Sigmoid colon (tissue), 7 donors: ENCODE data around the gene CROCC. TPM values are rescaled to one million over a fixed set of nuclear protein-coding genes. Genes with fewer than 3 reads are reported as not detected.
A peak's percentile ranks its signal among the peaks of the same experiment; 100 is the strongest.
"Not testable (repeated sequence)": the region's sequence is repeated elsewhere in the genome, so short reads cannot be mapped to it uniquely, and the experiment has no call there.

ENCODE experiments used
- DNase-seq: peaks from one replicate; pipeline ENCODE4 v3.0.0-alpha.2; 2019
- H3K27ac ChIP-seq, 4 donors: fragments of 200-600 bp; sonication (generic); one replicate each; pipeline ENCODE4 v1.5.1; 2016 to 2019; ENCODE audit warnings: mild to moderate bottlenecking in 1 of 4
- H3K27me3 ChIP-seq, 3 donors: fragments of 200-600 bp; sonication (generic); one replicate each; pipeline ENCODE4 v1.5.1; 2019; ENCODE audit warnings: mild to moderate bottlenecking in 1 of 3
- H3K36me3 ChIP-seq, 4 donors: fragments of 200-600 bp; sonication (generic); one replicate each; pipeline ENCODE4 v1.5.1; 2016 to 2019
- H3K4me1 ChIP-seq, 4 donors: fragments of 200-600 bp; sonication (generic); one replicate each; pipeline ENCODE4 v1.5.1; 2017 to 2019
- H3K4me3 ChIP-seq, 4 donors: fragments of 200-600 bp; sonication (generic); one replicate each; pipeline ENCODE4 v1.5.1; 2017 to 2019; ENCODE audit warnings: mild to moderate bottlenecking in 2 of 4, moderate library complexity in 1 of 4
- H3K9me3 ChIP-seq, 4 donors: fragments of 200-600 bp in 3 of 4; sonication (generic) in 3 of 4; one replicate each; pipeline versions ENCODE4 v1.5.1 to v1.6.1; 2013 to 2019
- CTCF ChIP-seq, 4 experiments: fragments of 450-650 bp in 3 of 4; fragments of 200-600 bp in 1 of 4; IDR thresholded peaks; one replicate each; pipeline ENCODE4 v1.5.1; 2016 to 2019; ENCODE audit warnings: antibody characterized with exemption in 4 of 4, mild to moderate bottlenecking in 3 of 4, moderate library complexity in 2 of 4
- EP300 ChIP-seq, 4 donors: sonication (generic); formaldehyde crosslinking; IDR thresholded peaks; one replicate each; pipeline ENCODE4 v1.6.1; 2017; ENCODE audit warnings: antibody characterized with exemption in 4 of 4
- POLR2A ChIP-seq, 2 donors: fragments of 450-650 bp; IDR thresholded peaks; one replicate each; pipeline ENCODE4 v1.6.1; 2016; ENCODE audit warnings: antibody characterized with exemption in 2 of 2, mild to moderate bottlenecking in 2 of 2, moderate library complexity in 2 of 2
- POLR2AphosphoS5 ChIP-seq, 4 donors: sonication (generic); formaldehyde crosslinking; IDR thresholded peaks; one replicate each; pipeline ENCODE4 v1.6.1; 2017; ENCODE audit warnings: antibody characterized with exemption in 4 of 4
- WGBS, 2 donors: extraction: QIAGEN DNeasy Blood & Tissue Kit; methylation state at CpG; one replicate each; pipeline ENCODE4 v1.1.7; 2013; 5-methylcytosine and 5-hydroxymethylcytosine counted together
- intact Hi-C: fragments of 100-400 bp; cut with DNase I; formaldehyde crosslinking; loops from one replicate; pipeline ENCODE4 v1.15.1; 2023
- polyA plus RNA-seq, 3 donors: library from polyadenylated mRNA; stranded (reverse); fragments of 200-250 nt; gene quantifications; one replicate each; pipeline ENCODE4 v1.2.3, GENCODE V29; 2013
- total RNA-seq, 4 donors: library from RNA; depleted of rRNA; stranded (reverse); fragments of >200 nt; gene quantifications; one replicate each; pipeline ENCODE4 v1.1.0, GENCODE V29; 2016
- donor health status: healthy with polysubstance abuse.
- donor health status: Bipolar disorder and iron deficiency.
- donor health status: healthy.

CROCC gene
- total and polyA plus RNA-seq, 7 donors: 3.5 to 25.5 (median 16.5) TPM

- Histone ChIP-seq H3K4me3 (peak overlapping the region in 3 of 4 donors; percentile 35 to 50 (median 41)), H3K27ac (peak overlapping the region; percentile 51 to 65 (median 61)), H3K36me3 (peaks cover 0 to 17% (median 10%) of the 10 kb centered on the region in 4 donors), H3K9me3 (no peaks in the 10 kb centered on the region), H3K4me1 (peaks cover 0 to 31% (median 13%) of the 10 kb centered on the region in 4 donors), H3K27me3 (no peaks in the 10 kb centered on the region)
- no peak for TF ChIP-seq POLR2A (IDR thresholded peaks at IDR 0.05)
- TF ChIP-seq POLR2AphosphoS5 (IDR thresholded peaks at IDR 0.05): peak in 1 of 4 donors; percentile 35
- peak; percentile 55 to 73 (median 70) for TF ChIP-seq CTCF (IDR thresholded peaks at IDR 0.05)
- DNase-seq: peak; percentile 90
- WGBS, 2 donors: 3 to 6% methylated on average over 57 of the region's 57 CpGs
- intact Hi-C loops: loop anchor here (5.0 kb wide), 1 partner anchor 52 kb away; the partner anchor contains the start of gene ATP13A2
Observed at GRCh38 chr1:16960560-16961296, 39.0 kb downstream of the CROCC start.

- TF ChIP-seq POLR2A (IDR thresholded peaks at IDR 0.05): no peak
- intact Hi-C loops: loop anchor here (5.0 kb wide), 1 partner anchor 51 kb away; the partner anchor contains the start of gene ATP13A2
- WGBS, 2 donors: 89% methylated on average over 14 of the region's 14 CpGs
Observed at GRCh38 chr1:16961297-16962133, 39.8 kb downstream of the CROCC start.

GRCh38 chr1:16964169-16964568 lies 42.4 kb downstream of the CROCC start:
- peaks cover 0 to 57% (median 29%) of the 10 kb centered on the region in 4 donors for H3K4me1 ChIP-seq
- not testable (repeated sequence) for H3K9me3 ChIP-seq, DNase-seq, H3K4me3 ChIP-seq, H3K27me3 ChIP-seq, H3K27ac ChIP-seq
- intact Hi-C loops: loop anchor here (5.0 kb wide), 1 partner anchor 48 kb away; the partner anchor contains the start of gene ATP13A2
- H3K36me3 ChIP-seq: peaks cover 0 to 19% (median 10%) of the 10 kb centered on the region in 4 donors
- WGBS, 2 donors: 96% methylated on average over 4 of the region's 4 CpGs

More at GRCh38 chr1:16961297-16962133, 39.8 kb downstream of the CROCC start:
- Histone ChIP-seq H3K4me1 (peaks cover 0 to 39% (median 16%) of the 10 kb centered on the region in 4 donors), H3K4me3 (peak overlapping the region in 3 of 4 donors; percentile 35 to 50 (median 41)), H3K36me3 (peaks cover 0 to 17% (median 10%) of the 10 kb centered on the region in 4 donors), H3K27ac (peak overlapping the region; percentile 51 to 65 (median 61)), H3K27me3 (no peaks in the 10 kb centered on the region), H3K9me3 (no peaks in the 10 kb centered on the region)
- DNase-seq: no peak

GRCh38 chr1:16965486-16966067 lies 43.8 kb downstream of the CROCC start:
- Histone ChIP-seq H3K4me1 (peaks cover 0 to 54% (median 24%) of the 10 kb centered on the region in 4 donors), H3K27ac (no peak overlapping the region), H3K9me3 (no peaks in the 10 kb centered on the region), H3K4me3 (no peak overlapping the region), H3K27me3 (no peaks in the 10 kb centered on the region), H3K36me3 (peaks cover 0 to 30% (median 10%) of the 10 kb centered on the region in 4 donors)
- no peak for DNase-seq
- intact Hi-C loops: no loop called here
- 91 to 93% methylated on average over 13 of the region's 13 CpGs for whole genome bisulfite sequencing, 2 donors
- no peak for TF ChIP-seq EP300 (IDR thresholded peaks at IDR 0.05)
- TF ChIP-seq CTCF (IDR thresholded peaks at IDR 0.05): no peak
- no peak for TF ChIP-seq POLR2A (IDR thresholded peaks at IDR 0.05)
- no peak for TF ChIP-seq POLR2AphosphoS5 (IDR thresholded peaks at IDR 0.05)

- TF ChIP-seq EP300 (IDR thresholded peaks at IDR 0.05) (no peak), CTCF (IDR thresholded peaks at IDR 0.05) (no peak), POLR2AphosphoS5 (IDR thresholded peaks at IDR 0.05) (no peak), POLR2A (IDR thresholded peaks at IDR 0.05) (no peak)
- no peak for DNase-seq
- peaks cover 0 to 48% (median 22%) of the 10 kb centered on the region in 4 donors for H3K4me1 ChIP-seq
- no peak overlapping the region for H3K4me3 ChIP-seq
- peaks cover 0 to 32% (median 10%) of the 10 kb centered on the region in 4 donors for H3K36me3 ChIP-seq
- 97% methylated on average over 22 of the region's 22 CpGs for WGBS, 2 donors
- intact Hi-C loops: no loop called here
- no peaks in the 10 kb centered on the region for H3K27me3 ChIP-seq
- H3K9me3 ChIP-seq: no peaks in the 10 kb centered on the region
- H3K27ac ChIP-seq: peak overlapping the region in 1 of 4 donors; percentile 61
Observed at GRCh38 chr1:16966282-16966681, 44.6 kb downstream of the CROCC start.
